ENCODE measurements around the gene SORD.

SORD gene

DNA sequence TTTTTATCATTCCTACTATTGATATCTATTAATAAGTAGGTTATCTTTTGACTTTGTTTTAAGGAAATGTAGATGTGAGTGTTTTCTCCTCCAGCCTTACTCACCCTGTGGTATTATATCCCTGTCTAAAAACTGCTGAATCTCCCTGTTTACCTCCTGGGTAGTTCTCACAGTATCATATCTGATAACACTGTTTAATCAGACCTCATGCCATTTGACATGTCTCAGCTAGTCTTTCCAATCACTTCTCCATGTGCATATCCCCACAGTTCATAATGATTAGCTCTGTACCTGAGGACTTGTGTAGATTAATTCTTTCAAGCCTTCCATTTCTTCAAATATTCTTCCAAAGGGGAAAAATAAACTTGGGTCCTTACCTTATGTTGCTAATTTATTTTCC lies 60.2 kb downstream of the SORD start:
- H3K27ac ChIP-seq = peak overlapping the region; percentile 85
- TF ChIP-seq CTCF (conservative IDR thresholded peaks at IDR 0.05) = no peak

GRCh38 chr15:45084163-45084562 lies 61.2 kb downstream of the SORD start:
- H3K27ac ChIP-seq = peak overlapping the region; percentile 85
- no peak for TF ChIP-seq CTCF (conservative IDR thresholded peaks at IDR 0.05)

- peak overlapping the region; percentile 43; the same call in 1 of the 2 replicates for H3K27ac ChIP-seq
- TF ChIP-seq CTCF (conservative IDR thresholded peaks at IDR 0.05) = no peak
These were observed 64.5 kb downstream of the SORD start for GRCh38 chr15:45087513-45087912.

DNA sequence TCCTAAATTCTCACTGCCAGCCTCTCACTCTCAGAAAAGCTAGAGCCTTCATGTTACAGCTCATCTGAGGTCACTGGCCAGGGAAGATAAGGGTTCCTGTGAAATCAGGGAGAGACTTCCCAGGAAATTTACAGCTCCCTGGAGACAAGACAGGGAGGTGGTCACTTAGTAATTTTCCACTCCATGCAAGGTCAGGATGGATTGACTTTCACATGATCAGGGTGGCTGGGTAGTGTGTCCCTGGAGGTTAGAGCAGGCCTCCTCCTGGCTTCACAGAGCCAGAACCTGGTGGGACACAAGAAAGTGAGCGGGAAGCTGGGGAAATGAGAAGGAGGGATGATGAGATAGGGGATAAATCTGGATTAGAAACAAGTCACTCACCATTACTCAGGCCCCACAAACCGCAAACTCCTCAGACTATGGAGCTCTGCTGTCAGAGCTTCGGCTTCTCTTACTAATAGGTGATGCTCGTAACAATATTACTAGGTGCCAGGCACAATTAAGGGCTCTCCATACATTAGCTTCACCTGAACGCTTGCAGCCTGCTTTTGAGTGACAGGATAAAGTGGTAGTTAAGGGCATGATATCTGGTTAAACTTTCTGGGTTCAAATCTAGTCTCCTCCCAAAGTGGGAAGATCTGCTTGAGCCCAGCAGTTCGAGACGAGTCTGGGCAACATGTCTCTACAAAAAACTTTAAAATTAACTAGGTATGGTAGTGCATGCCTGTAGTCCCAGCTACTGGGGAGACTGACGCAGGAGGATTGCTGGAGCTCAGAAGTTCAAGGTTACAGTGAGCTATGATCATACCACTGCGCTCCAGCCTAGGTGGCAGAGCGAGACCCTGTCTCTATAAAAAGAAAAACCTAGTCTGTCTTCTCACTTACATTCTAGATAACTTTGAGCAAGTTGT lies 66.1 kb downstream of the SORD start:
- no peak for TF ChIP-seq CTCF (conservative IDR thresholded peaks at IDR 0.05)
- peak overlapping the region; percentile 43; the same call in 1 of the 2 replicates for H3K27ac ChIP-seq

GRCh38 chr15:45089712-45090373 lies 66.8 kb downstream of the SORD start:
- TF ChIP-seq CTCF (conservative IDR thresholded peaks at IDR 0.05) = no peak
- H3K27ac ChIP-seq = no peak overlapping the region

DNA sequence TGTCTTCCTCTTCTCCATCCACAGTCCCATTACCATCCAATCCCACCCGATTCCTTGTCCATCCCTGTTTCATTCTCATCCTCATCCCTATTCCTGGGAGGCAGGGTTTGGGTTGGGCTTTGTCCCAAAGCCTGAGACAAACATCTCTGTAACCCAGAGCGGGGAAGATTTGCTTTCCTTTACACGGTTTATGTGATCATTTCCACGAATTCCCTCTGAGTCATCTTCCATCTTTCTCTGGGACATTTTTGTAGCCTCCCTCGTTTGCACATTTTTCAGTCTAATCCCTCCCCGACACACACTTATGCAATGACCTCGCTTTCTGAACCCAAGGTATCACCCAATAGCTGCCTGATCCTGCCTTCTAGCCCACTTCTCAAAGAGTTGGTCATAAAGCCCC lies 68.2 kb downstream of the SORD start:
- no peak overlapping the region for H3K27ac ChIP-seq
- TF ChIP-seq CTCF (conservative IDR thresholded peaks at IDR 0.05) = no peak

DNA sequence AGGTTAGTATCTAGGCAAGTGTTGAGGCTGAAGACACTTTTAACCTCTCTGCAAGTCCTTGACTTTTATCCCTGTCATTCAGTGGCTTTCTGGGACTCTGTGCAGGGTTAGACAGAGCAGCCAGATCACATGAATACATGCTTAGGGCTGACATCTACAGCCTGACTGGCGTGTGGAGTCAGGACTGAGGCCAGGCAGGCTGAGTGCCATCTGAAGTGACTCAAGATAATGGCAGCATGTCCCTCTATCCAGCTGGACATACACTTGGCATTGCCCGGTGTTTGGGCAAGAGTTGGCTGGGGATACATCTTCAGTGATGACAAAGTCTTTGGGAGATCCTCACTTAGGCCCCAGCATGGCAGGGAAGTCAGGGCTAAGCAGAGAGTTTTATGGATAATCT lies 68.6 kb downstream of the SORD start:
- no peak for TF ChIP-seq CTCF (conservative IDR thresholded peaks at IDR 0.05)
- H3K27ac ChIP-seq = no peak overlapping the region
